Type B pancreatic cell (in vitro differentiated cells): ENCODE data around the gene THOP1. TPM values are rescaled to one million over a fixed set of nuclear protein-coding genes. Genes with fewer than 3 reads are reported as not detected.

Experiments used
- DNase-seq: peaks from one replicate; pipeline ENCODE4 v3.0.0; 2021; ENCODE audit warnings: mixed read lengths; ENCODE audit not compliant: unreplicated experiment; ENCODE audit errors: extremely low spot score
- H3K27ac Mint-ChIP-seq: 2 replicates; pipeline ENCODE4 v1.8.0; 2021; ENCODE audit warnings: mild to moderate bottlenecking, mixed read lengths
- H3K27me3 Mint-ChIP-seq: 2 replicates; pipeline ENCODE4 v1.8.0; 2021; ENCODE audit warnings: mixed read lengths
- H3K36me3 Mint-ChIP-seq: 2 replicates; pipeline ENCODE4 v1.8.0; 2021; ENCODE audit warnings: mixed read lengths
- H3K4me1 Mint-ChIP-seq: one replicate; pipeline ENCODE4 v1.8.0; 2021; ENCODE audit warnings: mixed read lengths; ENCODE audit not compliant: unreplicated experiment
- H3K4me3 Mint-ChIP-seq: 2 replicates; pipeline ENCODE4 v1.8.0; 2021; ENCODE audit warnings: mild to moderate bottlenecking, mixed read lengths
- H3K9me3 Mint-ChIP-seq: 2 replicates; pipeline ENCODE4 v1.8.0; 2021; ENCODE audit warnings: mixed read lengths
- CTCF ChIP-seq: fragments of 200-600 bp; sonication (generic); conservative IDR thresholded peaks from 2 replicates; pipeline ENCODE4 v1.5.0; 2021; ENCODE audit warnings: antibody characterized with exemption, mild to moderate bottlenecking
- total RNA-seq: library from RNA; stranded (reverse); gene quantifications from 2 replicates; pipeline ENCODE4 v1.2.1, GENCODE V29; 2021; ENCODE audit warnings: low replicate concordance

Gene THOP1
- total RNA-seq, 1 donor from 2014 or later, result 109 TPM

- no peaks in the 10 kb centered on the region for H3K9me3 Mint-ChIP-seq
- no peak for DNase-seq
- H3K4me1 Mint-ChIP-seq, result peaks cover 20% of the 10 kb centered on the region
- peak overlapping the region; percentile 63 for H3K27ac Mint-ChIP-seq
- peaks cover 6% of the 10 kb centered on the region for H3K36me3 Mint-ChIP-seq
- TF ChIP-seq CTCF, result no peak
- peak overlapping the region; percentile 9 for H3K4me3 Mint-ChIP-seq
- no peaks in the 10 kb centered on the region for H3K27me3 Mint-ChIP-seq
These were observed 10.2 kb upstream of the THOP1 start for GRCh38 chr19:2774953-2775555.

GRCh38 chr19:2775556-2776430 is 9.5 kb upstream of the THOP1 start:
- H3K4me1 Mint-ChIP-seq, result peaks cover 20% of the 10 kb centered on the region
- no peaks in the 10 kb centered on the region for H3K27me3 Mint-ChIP-seq
- H3K27ac Mint-ChIP-seq, result peak overlapping the region; percentile 63
- no peak for TF ChIP-seq CTCF
- no peaks in the 10 kb centered on the region for H3K9me3 Mint-ChIP-seq
- H3K36me3 Mint-ChIP-seq, result peaks cover 6% of the 10 kb centered on the region
- no peak for DNase-seq
- peak overlapping the region; percentile 9 for H3K4me3 Mint-ChIP-seq

GRCh38 chr19:2777952-2778683 is 7.2 kb upstream of the THOP1 start:
- DNase-seq, result no peak
- Mint-ChIP-seq H3K36me3 (peaks cover 6% of the 10 kb centered on the region), H3K27me3 (no peaks in the 10 kb centered on the region), H3K4me3 (no peak overlapping the region), H3K27ac (peak overlapping the region; percentile 67), H3K9me3 (no peaks in the 10 kb centered on the region), H3K4me1 (peaks cover 26% of the 10 kb centered on the region)
- TF ChIP-seq CTCF, result no peak

GRCh38 chr19:2779121-2779740 is 6.1 kb upstream of the THOP1 start:
- H3K4me3 Mint-ChIP-seq, result no peak overlapping the region
- DNase-seq, result no peak
- peaks cover 6% of the 10 kb centered on the region for H3K36me3 Mint-ChIP-seq
- H3K9me3 Mint-ChIP-seq, result peaks cover 3% of the 10 kb centered on the region
- H3K27ac Mint-ChIP-seq, result no peak overlapping the region
- peaks cover 34% of the 10 kb centered on the region for H3K4me1 Mint-ChIP-seq
- H3K27me3 Mint-ChIP-seq, result no peaks in the 10 kb centered on the region
- no peak for TF ChIP-seq CTCF

- H3K27ac Mint-ChIP-seq, result no peak overlapping the region
- H3K27me3 Mint-ChIP-seq, result no peaks in the 10 kb centered on the region
- peaks cover 3% of the 10 kb centered on the region for H3K9me3 Mint-ChIP-seq
- peak overlapping the region; percentile 12 for H3K4me3 Mint-ChIP-seq
- DNase-seq, result no peak
- H3K4me1 Mint-ChIP-seq, result peaks cover 28% of the 10 kb centered on the region
- no peak for TF ChIP-seq CTCF
- H3K36me3 Mint-ChIP-seq, result peaks cover 4% of the 10 kb centered on the region
These were observed 5.0 kb upstream of the THOP1 start for GRCh38 chr19:2780284-2780683.
